Measurements from ENCODE around the gene RELN. TPM values are rescaled to one million over a fixed set of nuclear protein-coding genes. Genes with fewer than 3 reads are reported as not detected.

RELN gene
- total and polyA plus RNA-seq, 10 of the 15 experiments (the other 5 are each of a cell fraction or from before 2014, with no cell fraction given) = 0.11 to 0.21 TPM; not detected in 8

- TF ChIP-seq, protein P1, sequence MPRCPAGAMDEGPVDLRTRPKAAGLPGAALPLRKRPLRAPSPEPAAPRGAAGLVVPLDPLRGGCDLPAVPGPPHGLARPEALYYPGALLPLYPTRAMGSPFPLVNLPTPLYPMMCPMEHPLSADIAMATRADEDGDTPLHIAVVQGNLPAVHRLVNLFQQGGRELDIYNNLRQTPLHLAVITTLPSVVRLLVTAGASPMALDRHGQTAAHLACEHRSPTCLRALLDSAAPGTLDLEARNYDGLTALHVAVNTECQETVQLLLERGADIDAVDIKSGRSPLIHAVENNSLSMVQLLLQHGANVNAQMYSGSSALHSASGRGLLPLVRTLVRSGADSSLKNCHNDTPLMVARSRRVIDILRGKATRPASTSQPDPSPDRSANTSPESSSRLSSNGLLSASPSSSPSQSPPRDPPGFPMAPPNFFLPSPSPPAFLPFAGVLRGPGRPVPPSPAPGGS (IDR thresholded peaks at IDR 0.05; ENCODE audit: borderline replicate concordance, insufficient read depth, low read depth, low read length, poor library complexity, severe bottlenecking) = no peak
- no peak for TF ChIP-seq SRF (IDR thresholded peaks at IDR 0.05; ENCODE audit: low read depth in 2 of 2, low read length in 2 of 2)
- TF ChIP-seq, protein P2, sequence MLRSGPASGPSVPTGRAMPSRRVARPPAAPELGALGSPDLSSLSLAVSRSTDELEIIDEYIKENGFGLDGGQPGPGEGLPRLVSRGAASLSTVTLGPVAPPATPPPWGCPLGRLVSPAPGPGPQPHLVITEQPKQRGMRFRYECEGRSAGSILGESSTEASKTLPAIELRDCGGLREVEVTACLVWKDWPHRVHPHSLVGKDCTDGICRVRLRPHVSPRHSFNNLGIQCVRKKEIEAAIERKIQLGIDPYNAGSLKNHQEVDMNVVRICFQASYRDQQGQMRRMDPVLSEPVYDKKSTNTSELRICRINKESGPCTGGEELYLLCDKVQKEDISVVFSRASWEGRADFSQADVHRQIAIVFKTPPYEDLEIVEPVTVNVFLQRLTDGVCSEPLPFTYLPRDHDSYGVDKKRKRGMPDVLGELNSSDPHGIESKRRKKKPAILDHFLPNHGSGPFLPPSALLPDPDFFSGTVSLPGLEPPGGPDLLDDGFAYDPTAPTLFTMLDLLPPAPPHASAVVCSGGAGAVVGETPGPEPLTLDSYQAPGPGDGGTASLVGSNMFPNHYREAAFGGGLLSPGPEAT (IDR thresholded peaks at IDR 0.05; ENCODE audit: low read depth) = no peak
- TF ChIP-seq, protein P3, sequence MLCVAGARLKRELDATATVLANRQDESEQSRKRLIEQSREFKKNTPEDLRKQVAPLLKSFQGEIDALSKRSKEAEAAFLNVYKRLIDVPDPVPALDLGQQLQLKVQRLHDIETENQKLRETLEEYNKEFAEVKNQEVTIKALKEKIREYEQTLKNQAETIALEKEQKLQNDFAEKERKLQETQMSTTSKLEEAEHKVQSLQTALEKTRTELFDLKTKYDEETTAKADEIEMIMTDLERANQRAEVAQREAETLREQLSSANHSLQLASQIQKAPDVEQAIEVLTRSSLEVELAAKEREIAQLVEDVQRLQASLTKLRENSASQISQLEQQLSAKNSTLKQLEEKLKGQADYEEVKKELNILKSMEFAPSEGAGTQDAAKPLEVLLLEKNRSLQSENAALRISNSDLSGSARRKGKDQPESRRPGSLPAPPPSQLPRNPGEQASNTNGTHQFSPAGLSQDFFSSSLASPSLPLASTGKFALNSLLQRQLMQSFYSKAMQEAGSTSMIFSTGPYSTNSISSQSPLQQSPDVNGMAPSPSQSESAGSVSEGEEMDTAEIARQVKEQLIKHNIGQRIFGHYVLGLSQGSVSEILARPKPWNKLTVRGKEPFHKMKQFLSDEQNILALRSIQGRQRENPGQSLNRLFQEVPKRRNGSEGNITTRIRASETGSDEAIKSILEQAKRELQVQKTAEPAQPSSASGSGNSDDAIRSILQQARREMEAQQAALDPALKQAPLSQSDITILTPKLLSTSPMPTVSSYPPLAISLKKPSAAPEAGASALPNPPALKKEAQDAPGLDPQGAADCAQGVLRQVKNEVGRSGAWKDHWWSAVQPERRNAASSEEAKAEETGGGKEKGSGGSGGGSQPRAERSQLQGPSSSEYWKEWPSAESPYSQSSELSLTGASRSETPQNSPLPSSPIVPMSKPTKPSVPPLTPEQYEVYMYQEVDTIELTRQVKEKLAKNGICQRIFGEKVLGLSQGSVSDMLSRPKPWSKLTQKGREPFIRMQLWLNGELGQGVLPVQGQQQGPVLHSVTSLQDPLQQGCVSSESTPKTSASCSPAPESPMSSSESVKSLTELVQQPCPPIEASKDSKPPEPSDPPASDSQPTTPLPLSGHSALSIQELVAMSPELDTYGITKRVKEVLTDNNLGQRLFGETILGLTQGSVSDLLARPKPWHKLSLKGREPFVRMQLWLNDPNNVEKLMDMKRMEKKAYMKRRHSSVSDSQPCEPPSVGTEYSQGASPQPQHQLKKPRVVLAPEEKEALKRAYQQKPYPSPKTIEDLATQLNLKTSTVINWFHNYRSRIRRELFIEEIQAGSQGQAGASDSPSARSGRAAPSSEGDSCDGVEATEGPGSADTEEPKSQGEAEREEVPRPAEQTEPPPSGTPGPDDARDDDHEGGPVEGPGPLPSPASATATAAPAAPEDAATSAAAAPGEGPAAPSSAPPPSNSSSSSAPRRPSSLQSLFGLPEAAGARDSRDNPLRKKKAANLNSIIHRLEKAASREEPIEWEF (IDR thresholded peaks at IDR 0.05; ENCODE audit: insufficient replicate concordance, low read depth, low read length) = no peak
Measured at GRCh38 chr7:103729026-103729425, 260.4 kb downstream of the RELN start (continued).

Data from GM12878 (cell line).